Liver (tissue), 9 donors: ENCODE data around the gene CDX1. TPM values are rescaled to one million over a fixed set of nuclear protein-coding genes. Genes with fewer than 3 reads are reported as not detected.

Experiments
- DNase-seq: peaks from one replicate; pipeline ENCODE4 v3.0.0-alpha.2; 2017; ENCODE audit warnings: low spot score
- H3K27ac ChIP-seq, 2 donors: one replicate each; pipeline ENCODE4 v1.7.0; 2013; ENCODE audit warnings: inconsistent platforms in 2 of 2, low read length in 2 of 2, control low read depth in 1 of 2, low read depth in 1 of 2, mild to moderate bottlenecking in 1 of 2
- H3K27me3 ChIP-seq, 4 donors: one replicate each; pipeline versions ENCODE4 v1.6.1 to v1.7.0; 2013; ENCODE audit warnings: low read length in 3 of 4, inconsistent platforms in 1 of 4, mild to moderate bottlenecking in 1 of 4, moderate library complexity in 1 of 4; ENCODE audit not compliant: control insufficient read depth in 4 of 4, insufficient read depth in 4 of 4
- H3K36me3 ChIP-seq, 4 donors: one replicate each; pipeline versions ENCODE4 v1.6.1 to v1.7.0; 2013; ENCODE audit warnings: low read length in 3 of 4, mild to moderate bottlenecking in 3 of 4, low read depth in 1 of 4, moderate library complexity in 1 of 4; ENCODE audit not compliant: control insufficient read depth in 4 of 4, insufficient read depth in 3 of 4
- H3K4me1 ChIP-seq, 4 donors: one replicate each; pipeline versions ENCODE4 v1.6.1 to v1.7.0; 2013; ENCODE audit warnings: low read length in 3 of 4, mild to moderate bottlenecking in 3 of 4, moderate library complexity in 1 of 4; ENCODE audit not compliant: control insufficient read depth in 4 of 4, insufficient read depth in 4 of 4
- H3K4me3 ChIP-seq, 3 donors: one replicate each; pipeline versions ENCODE4 v1.6.1 to v1.7.0; 2013; ENCODE audit warnings: low read length in 3 of 3, control low read depth in 1 of 3, low read depth in 1 of 3, mild to moderate bottlenecking in 1 of 3
- H3K9ac ChIP-seq, 2 donors: one replicate each; pipeline ENCODE4 v1.7.0; 2013; ENCODE audit warnings: low read length in 2 of 2, mild to moderate bottlenecking in 2 of 2, moderate library complexity in 2 of 2, control low read depth in 1 of 2, low read depth in 1 of 2
- H3K9me3 ChIP-seq, 4 donors: one replicate each; pipeline versions ENCODE4 v1.6.1 to v1.7.0; 2013; ENCODE audit warnings: low read length in 3 of 4; ENCODE audit not compliant: control insufficient read depth in 4 of 4
- CTCF ChIP-seq: fragments of 150-350 bp; IDR thresholded peaks from 2 replicates; pipeline ENCODE4 v1.5.1; 2017; ENCODE audit warnings: improper control_type of control experiment, low read depth, low read length; ENCODE audit not compliant: missing input control
- EGR1 ChIP-seq, 2 donors: IDR thresholded peaks; 2 replicates each; pipeline ENCODE4 v1.6.1; 2016 to 2018; ENCODE audit warnings: antibody characterized with exemption in 2 of 2, low read depth in 2 of 2
- FOXA1 ChIP-seq: IDR thresholded peaks from 2 replicates; pipeline ENCODE4 v1.6.1; 2016; ENCODE audit warnings: antibody characterized with exemption
- FOXA2 ChIP-seq: IDR thresholded peaks from 2 replicates; pipeline ENCODE4 v1.6.1; 2016; ENCODE audit warnings: antibody characterized with exemption
- GABPA ChIP-seq, 2 donors: IDR thresholded peaks in 1 of 2; conservative IDR thresholded peaks in 1 of 2; 2 replicates each; pipeline ENCODE4 v1.6.1; 2016; ENCODE audit warnings: antibody characterized with exemption in 2 of 2, mild to moderate bottlenecking in 1 of 2, moderate library complexity in 1 of 2
- HNF4A ChIP-seq, 2 donors: conservative IDR thresholded peaks; 2 replicates each; pipeline ENCODE4 v1.6.1; 2016; ENCODE audit warnings: antibody characterized with exemption in 2 of 2, mild to moderate bottlenecking in 2 of 2
- HNF4G ChIP-seq: IDR thresholded peaks from 2 replicates; pipeline ENCODE4 v1.6.1; 2016; ENCODE audit warnings: antibody characterized with exemption
- JUND ChIP-seq, 2 donors: IDR thresholded peaks; 2 replicates each; pipeline ENCODE4 v1.6.1; 2016; ENCODE audit warnings: antibody characterized with exemption in 2 of 2
- MAX ChIP-seq: IDR thresholded peaks from 2 replicates; pipeline ENCODE4 v1.6.1; 2016; ENCODE audit warnings: antibody characterized with exemption
- NR2F2 ChIP-seq: IDR thresholded peaks from 2 replicates; pipeline ENCODE4 v1.6.1; 2016; ENCODE audit warnings: antibody characterized with exemption
- RAD21 ChIP-seq, 2 donors: IDR thresholded peaks; 2 replicates each; pipeline ENCODE4 v1.6.1; 2016; ENCODE audit warnings: antibody characterized with exemption in 2 of 2, mild to moderate bottlenecking in 2 of 2
- RXRA ChIP-seq, 2 donors: IDR thresholded peaks; 2 replicates each; pipeline ENCODE4 v1.6.1; 2017 to 2018; ENCODE audit warnings: antibody characterized with exemption in 2 of 2, mild to moderate bottlenecking in 1 of 2
- SP1 ChIP-seq: IDR thresholded peaks from 2 replicates; pipeline ENCODE4 v1.6.1; 2018; ENCODE audit warnings: antibody characterized with exemption, mild to moderate bottlenecking
- TAF1 ChIP-seq: conservative IDR thresholded peaks from 2 replicates; pipeline ENCODE4 v1.6.1; 2016; ENCODE audit warnings: antibody characterized with exemption, mild to moderate bottlenecking
- YY1 ChIP-seq: IDR thresholded peaks from 2 replicates; pipeline ENCODE4 v1.6.1; 2016; ENCODE audit warnings: antibody characterized with exemption, mild to moderate bottlenecking
- WGBS: extraction: QIAGEN DNeasy Blood & Tissue Kit; methylation state at CpG from one replicate; pipeline ENCODE4 v1.1.7; 2013; 5-methylcytosine and 5-hydroxymethylcytosine counted together
- polyA plus RNA-seq, 2 donors: library from polyadenylated mRNA; stranded (reverse) in 1 of 2; unstranded in 1 of 2; fragments of 200-250 nt in 1 of 2; fragments of >200 nt in 1 of 2; fragmentation: Nextera tagmentation in 1 of 2; extraction: Ambion mirVana in 1 of 2; gene quantifications; one replicate each; pipeline versions ENCODE4 v1.2.1 to v1.2.3, GENCODE V29; 2013 to 2015
- total RNA-seq, 2 donors: library from RNA; depleted of rRNA; stranded (reverse); fragments of >200 nt; gene quantifications; one replicate each; pipeline ENCODE4 v1.2.3, GENCODE V29; 2014
- TF ChIP-seq, protein P1 (sequence below): IDR thresholded peaks from 2 replicates; pipeline ENCODE4 v1.6.1; 2016; ENCODE audit warnings: antibody characterized with exemption, mild to moderate bottlenecking
- donor health status: healthy.
- donor health status: healthy.
- donor health status: healthy.
- donor health status: healthy.
- donor health status: healthy.

CDX1 gene
- total and polyA plus RNA-seq, 4 donors = not detected

- no peak overlapping the region for H3K4me3 ChIP-seq
- DNase-seq = no peak
- no peak overlapping the region for H3K9ac ChIP-seq
- WGBS = 89% methylated on average over 6 of the region's 6 CpGs
- H3K27me3 ChIP-seq = no peaks in the 10 kb centered on the region
- no peak overlapping the region for H3K27ac ChIP-seq
- H3K36me3 ChIP-seq = peaks cover 0 to 4% (median 1%) of the 10 kb centered on the region in 4 donors
- no peak for TF ChIP-seq GABPA (IDR thresholded peaks at IDR 0.05 in 1 of 2, conservative IDR thresholded peaks at IDR 0.05 in 1 of 2)
- no peak for TF ChIP-seq MAX
- TF ChIP-seq SP1 = no peak
- TF ChIP-seq HNF4A (conservative IDR thresholded peaks at IDR 0.05) = no peak
- no peak for TF ChIP-seq NR2F2
- no peak for TF ChIP-seq HNF4G
- no peak for TF ChIP-seq FOXA1
- no peaks in the 10 kb centered on the region for H3K9me3 ChIP-seq
- peaks cover 0 to 30% (median 20%) of the 10 kb centered on the region in 4 donors for H3K4me1 ChIP-seq
These were observed 39.7 kb upstream of the CDX1 start for GRCh38 chr5:150126921-150127265.

- no peak for DNase-seq
- H3K9me3 ChIP-seq = no peaks in the 10 kb centered on the region
- H3K36me3 ChIP-seq = peaks cover 0 to 2% (median 0%) of the 10 kb centered on the region in 4 donors
- H3K9ac ChIP-seq = no peak overlapping the region
- peaks cover 0 to 28% (median 20%) of the 10 kb centered on the region in 4 donors for H3K4me1 ChIP-seq
- H3K27me3 ChIP-seq = no peaks in the 10 kb centered on the region
- H3K27ac ChIP-seq = peak overlapping the region; percentile 65 to 66
- TF ChIP-seq SP1 = no peak
- peak; percentile 48 for TF ChIP-seq FOXA2
- no peak for TF ChIP-seq YY1
- TF ChIP-seq FOXA1 = no peak
- TF ChIP-seq JUND (IDR thresholded peaks at IDR 0.05) = no peak
- TF ChIP-seq HNF4A (conservative IDR thresholded peaks at IDR 0.05) = peak in 1 of 2 donors; percentile 49
- TF ChIP-seq RXRA (IDR thresholded peaks at IDR 0.05) = peak in 1 of 2 donors; percentile 20
- 39% methylated on average over 8 of the region's 8 CpGs for WGBS
- peak overlapping the region in 1 of 3 donors; percentile 30 for H3K4me3 ChIP-seq
These were observed 37.1 kb upstream of the CDX1 start for GRCh38 chr5:150129454-150129812.

GRCh38 chr5:150129813-150130492 lies 36.6 kb upstream of the CDX1 start:
- DNase-seq = peak; percentile 78
- 19% methylated on average over 25 of the region's 25 CpGs for WGBS
- peaks cover 0 to 2% (median 0%) of the 10 kb centered on the region in 4 donors for H3K36me3 ChIP-seq
- H3K27ac ChIP-seq = peak overlapping the region; percentile 65 to 66
- peak overlapping the region in 1 of 3 donors; percentile 30 for H3K4me3 ChIP-seq
- H3K27me3 ChIP-seq = no peaks in the 10 kb centered on the region
- H3K4me1 ChIP-seq = peaks cover 0 to 29% (median 20%) of the 10 kb centered on the region in 4 donors
- H3K9ac ChIP-seq = no peak overlapping the region
- TF ChIP-seq, protein P1, sequence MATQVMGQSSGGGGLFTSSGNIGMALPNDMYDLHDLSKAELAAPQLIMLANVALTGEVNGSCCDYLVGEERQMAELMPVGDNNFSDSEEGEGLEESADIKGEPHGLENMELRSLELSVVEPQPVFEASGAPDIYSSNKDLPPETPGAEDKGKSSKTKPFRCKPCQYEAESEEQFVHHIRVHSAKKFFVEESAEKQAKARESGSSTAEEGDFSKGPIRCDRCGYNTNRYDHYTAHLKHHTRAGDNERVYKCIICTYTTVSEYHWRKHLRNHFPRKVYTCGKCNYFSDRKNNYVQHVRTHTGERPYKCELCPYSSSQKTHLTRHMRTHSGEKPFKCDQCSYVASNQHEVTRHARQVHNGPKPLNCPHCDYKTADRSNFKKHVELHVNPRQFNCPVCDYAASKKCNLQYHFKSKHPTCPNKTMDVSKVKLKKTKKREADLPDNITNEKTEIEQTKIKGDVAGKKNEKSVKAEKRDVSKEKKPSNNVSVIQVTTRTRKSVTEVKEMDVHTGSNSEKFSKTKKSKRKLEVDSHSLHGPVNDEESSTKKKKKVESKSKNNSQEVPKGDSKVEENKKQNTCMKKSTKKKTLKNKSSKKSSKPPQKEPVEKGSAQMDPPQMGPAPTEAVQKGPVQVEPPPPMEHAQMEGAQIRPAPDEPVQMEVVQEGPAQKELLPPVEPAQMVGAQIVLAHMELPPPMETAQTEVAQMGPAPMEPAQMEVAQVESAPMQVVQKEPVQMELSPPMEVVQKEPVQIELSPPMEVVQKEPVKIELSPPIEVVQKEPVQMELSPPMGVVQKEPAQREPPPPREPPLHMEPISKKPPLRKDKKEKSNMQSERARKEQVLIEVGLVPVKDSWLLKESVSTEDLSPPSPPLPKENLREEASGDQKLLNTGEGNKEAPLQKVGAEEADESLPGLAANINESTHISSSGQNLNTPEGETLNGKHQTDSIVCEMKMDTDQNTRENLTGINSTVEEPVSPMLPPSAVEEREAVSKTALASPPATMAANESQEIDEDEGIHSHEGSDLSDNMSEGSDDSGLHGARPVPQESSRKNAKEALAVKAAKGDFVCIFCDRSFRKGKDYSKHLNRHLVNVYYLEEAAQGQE = peak; percentile 55
- TF ChIP-seq RAD21 (IDR thresholded peaks at IDR 0.05) = peak; percentile 99
- no peak for TF ChIP-seq TAF1
- TF ChIP-seq NR2F2 = peak; percentile 97
- no peak for TF ChIP-seq HNF4G
- TF ChIP-seq CTCF = peak; percentile 96
- peak; percentile 45 for TF ChIP-seq SP1
- TF ChIP-seq MAX = no peak
- TF ChIP-seq HNF4A (conservative IDR thresholded peaks at IDR 0.05) = peak; percentile 32 to 61
- no peak for TF ChIP-seq YY1
- peak; percentile 58 to 85 for TF ChIP-seq RXRA (IDR thresholded peaks at IDR 0.05)
- TF ChIP-seq FOXA2 = peak; percentile 15
- TF ChIP-seq EGR1 (IDR thresholded peaks at IDR 0.05; ENCODE audit: low read depth in 2 of 2) = peak; percentile 58 to 97
- no peaks in the 10 kb centered on the region for H3K9me3 ChIP-seq
